OCI-LY3 (cell line): ENCODE measurements around the gene CLIP2.
"Not testable (repeated sequence)": the region's sequence is repeated elsewhere in the genome, so short reads cannot be mapped to it uniquely, and the experiment has no call there.

ENCODE experiments used
- H2AFZ ChIP-seq: fragments of 200-600, 300-600 bp; shearing (Covaris generic); 2 replicates; pipeline ENCODE4 v1.6.0; 2014; ENCODE audit warnings: antibody characterized with exemption, low read depth, low read length
- H3K27ac ChIP-seq: fragments of 200-600, 300-600 bp; sonication (generic); 2 replicates; pipeline ENCODE4 v1.5.1; 2014; ENCODE audit warnings: mild to moderate bottlenecking, low read length, moderate library complexity, mixed read lengths
- H3K27me3 ChIP-seq: fragments of 200-600, 300-600 bp; sonication (generic); 2 replicates; pipeline ENCODE4 v1.6.1; 2014; ENCODE audit warnings: low read depth, low read length, mixed read lengths
- H3K36me3 ChIP-seq: fragments of 200-600, 300-600 bp; sonication (generic); replicated peaks from 2 replicates; pipeline ENCODE3; 2014; ENCODE audit warnings: low read depth, low read length, mixed read lengths
- H3K4me1 ChIP-seq: fragments of 300-600, 200-600 bp; sonication (generic); 2 replicates; pipeline ENCODE4 v1.6.1; 2014; ENCODE audit warnings: low read length, mixed read lengths
- H3K4me2 ChIP-seq: fragments of 200-600, 300-600 bp; sonication (generic); 2 replicates; pipeline ENCODE4 v1.6.1; 2014; ENCODE audit warnings: low read length, mixed read lengths
- H3K4me3 ChIP-seq: fragments of 300-600, 200-600 bp; sonication (generic); 2 replicates; pipeline ENCODE4 v1.5.1; 2014; ENCODE audit warnings: antibody characterized with exemption, mild to moderate bottlenecking, low read length, moderate library complexity
- H3K79me2 ChIP-seq: fragments of 300-600, 200-600 bp; shearing (Covaris generic); 2 replicates; pipeline ENCODE4 v1.6.1; 2014; ENCODE audit warnings: mild to moderate bottlenecking, low read length, mixed read lengths
- H3K9ac ChIP-seq: fragments of 300-600, 200-600 bp; shearing (Covaris generic); 2 replicates; pipeline ENCODE4 v1.6.0; 2014; ENCODE audit warnings: mild to moderate bottlenecking, low read length, moderate library complexity
- H3K9me3 ChIP-seq: fragments of 200-600, 300-600 bp; shearing (Covaris generic); 2 replicates; pipeline ENCODE4 v1.6.1; 2014; ENCODE audit warnings: low read length, mixed read lengths; ENCODE audit not compliant: insufficient read depth
- H4K20me1 ChIP-seq: fragments of 200-600, 300-600 bp; sonication (generic); 2 replicates; pipeline ENCODE4 v1.6.1; 2016; ENCODE audit warnings: low read length, mixed read lengths; ENCODE audit not compliant: insufficient read depth
- EZH2phosphoT487 ChIP-seq: fragments of 200-600 bp; shearing (Covaris generic); IDR thresholded peaks from 2 replicates; pipeline ENCODE4 v1.6.1; 2018; ENCODE audit warnings: antibody characterized with exemption, mixed run types, low read depth
- TF ChIP-seq, protein P1 (sequence below): fragments of 200-600, 300-600 bp; sonication (generic); IDR thresholded peaks from 2 replicates; pipeline ENCODE4 v1.5.1; 2014; ENCODE audit warnings: antibody characterized with exemption, low read length, low read depth

The CLIP2 gene

DNA sequence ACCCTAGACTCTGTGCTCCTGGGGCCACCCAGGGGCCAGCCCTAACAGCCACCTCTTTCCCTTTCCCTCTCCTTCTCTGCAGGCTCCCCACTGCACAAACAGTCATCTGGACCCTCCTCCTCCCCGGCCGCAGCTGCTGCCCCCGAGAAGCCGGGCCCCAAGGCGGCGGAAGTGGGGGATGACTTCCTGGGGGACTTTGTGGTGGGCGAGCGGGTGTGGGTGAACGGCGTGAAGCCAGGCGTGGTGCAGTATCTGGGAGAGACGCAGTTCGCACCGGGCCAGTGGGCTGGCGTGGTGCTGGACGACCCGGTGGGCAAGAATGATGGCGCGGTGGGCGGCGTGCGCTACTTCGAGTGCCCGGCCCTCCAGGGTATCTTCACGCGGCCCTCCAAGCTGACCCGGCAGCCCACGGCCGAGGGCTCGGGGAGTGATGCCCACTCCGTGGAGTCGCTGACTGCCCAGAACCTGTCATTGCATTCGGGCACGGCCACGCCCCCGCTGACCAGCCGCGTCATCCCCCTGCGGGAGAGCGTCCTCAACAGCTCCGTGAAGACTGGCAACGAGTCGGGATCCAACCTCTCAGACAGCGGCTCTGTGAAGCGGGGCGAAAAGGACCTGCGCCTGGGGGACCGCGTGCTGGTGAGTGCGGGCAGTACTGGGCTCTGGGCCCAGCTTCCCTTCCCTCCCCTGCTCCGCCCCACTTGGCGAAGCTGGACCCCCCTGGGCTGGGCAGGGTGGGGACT lies 49.3 kb downstream of the CLIP2 start:
- Histone ChIP-seq H3K4me2 (no peak overlapping the region), H2AFZ (no peak overlapping the region), H3K79me2 (no peaks in the 10 kb centered on the region), H3K27ac (no peak overlapping the region), H3K27me3 (no peaks in the 10 kb centered on the region), H4K20me1 (no peaks in the 10 kb centered on the region), H3K4me1 (no peaks in the 10 kb centered on the region), H3K9me3 (no peaks in the 10 kb centered on the region), H3K9ac (no peak overlapping the region), H3K36me3 (peaks cover 8% of the 10 kb centered on the region), H3K4me3 (no peak overlapping the region)
- TF ChIP-seq, protein P1, sequence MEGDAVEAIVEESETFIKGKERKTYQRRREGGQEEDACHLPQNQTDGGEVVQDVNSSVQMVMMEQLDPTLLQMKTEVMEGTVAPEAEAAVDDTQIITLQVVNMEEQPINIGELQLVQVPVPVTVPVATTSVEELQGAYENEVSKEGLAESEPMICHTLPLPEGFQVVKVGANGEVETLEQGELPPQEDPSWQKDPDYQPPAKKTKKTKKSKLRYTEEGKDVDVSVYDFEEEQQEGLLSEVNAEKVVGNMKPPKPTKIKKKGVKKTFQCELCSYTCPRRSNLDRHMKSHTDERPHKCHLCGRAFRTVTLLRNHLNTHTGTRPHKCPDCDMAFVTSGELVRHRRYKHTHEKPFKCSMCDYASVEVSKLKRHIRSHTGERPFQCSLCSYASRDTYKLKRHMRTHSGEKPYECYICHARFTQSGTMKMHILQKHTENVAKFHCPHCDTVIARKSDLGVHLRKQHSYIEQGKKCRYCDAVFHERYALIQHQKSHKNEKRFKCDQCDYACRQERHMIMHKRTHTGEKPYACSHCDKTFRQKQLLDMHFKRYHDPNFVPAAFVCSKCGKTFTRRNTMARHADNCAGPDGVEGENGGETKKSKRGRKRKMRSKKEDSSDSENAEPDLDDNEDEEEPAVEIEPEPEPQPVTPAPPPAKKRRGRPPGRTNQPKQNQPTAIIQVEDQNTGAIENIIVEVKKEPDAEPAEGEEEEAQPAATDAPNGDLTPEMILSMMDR: no peak
- no peak for TF ChIP-seq EZH2phosphoT487

DNA sequence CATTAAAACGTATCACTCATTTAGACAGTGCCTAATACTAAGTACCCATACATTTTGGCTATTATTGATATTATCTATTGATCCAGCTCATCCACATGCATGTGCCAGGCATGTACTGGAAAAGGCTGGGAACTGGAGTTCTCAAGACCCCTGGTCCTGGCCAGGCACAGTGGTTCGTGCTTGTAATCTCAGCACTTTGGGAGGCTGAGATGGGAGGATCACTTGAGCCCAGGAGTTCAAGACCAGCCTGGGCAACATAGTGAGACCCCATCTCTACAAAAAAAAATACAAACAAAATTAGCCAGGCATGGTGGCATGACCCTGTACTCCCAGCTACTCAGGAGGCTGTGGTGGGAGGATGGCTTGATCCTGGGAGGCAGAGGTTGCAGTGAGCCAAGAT lies 50.4 kb downstream of the CLIP2 start:
- H3K36me3 ChIP-seq, H3K27ac ChIP-seq, H3K79me2 ChIP-seq, H3K4me2 ChIP-seq, H3K4me1 ChIP-seq, H3K9me3 ChIP-seq, H3K27me3 ChIP-seq, H2AFZ ChIP-seq, H4K20me1 ChIP-seq, H3K4me3 ChIP-seq, H3K9ac ChIP-seq: not testable (repeated sequence)

- Histone ChIP-seq H3K4me3 (no peak overlapping the region), H2AFZ (no peak overlapping the region), H3K79me2 (no peaks in the 10 kb centered on the region), H3K36me3 (peaks cover 4% of the 10 kb centered on the region), H3K27ac (no peak overlapping the region), H3K27me3 (no peaks in the 10 kb centered on the region), H3K9me3 (no peaks in the 10 kb centered on the region), H3K9ac (no peak overlapping the region), H3K4me2 (no peak overlapping the region), H3K4me1 (peaks cover 7% of the 10 kb centered on the region), H4K20me1 (no peaks in the 10 kb centered on the region)
- TF ChIP-seq, protein P1: no peak
- TF ChIP-seq EZH2phosphoT487: no peak
These were observed 54.3 kb downstream of the CLIP2 start for GRCh38 chr7:74343281-74344131.

GRCh38 chr7:74344132-74344496 lies 54.9 kb downstream of the CLIP2 start:
- Histone ChIP-seq H3K4me3 (no peak overlapping the region), H3K36me3 (peaks cover 4% of the 10 kb centered on the region), H3K9me3 (no peaks in the 10 kb centered on the region), H3K27me3 (no peaks in the 10 kb centered on the region), H3K4me1 (peaks cover 7% of the 10 kb centered on the region), H2AFZ (no peak overlapping the region), H3K4me2 (no peak overlapping the region), H4K20me1 (no peaks in the 10 kb centered on the region), H3K27ac (no peak overlapping the region), H3K9ac (no peak overlapping the region), H3K79me2 (no peaks in the 10 kb centered on the region)
- TF ChIP-seq, protein P1: no peak
- TF ChIP-seq EZH2phosphoT487: no peak
